Left ventricle myocardium inferior (tissue), 1 donor: ENCODE measurements around the gene SLC43A3. TPM values are rescaled to one million over a fixed set of nuclear protein-coding genes. Genes with fewer than 3 reads are reported as not detected.

Experiments used
- DNase-seq: peaks from one replicate; pipeline ENCODE4 v3.0.0-alpha.2; 2020
- H3K27ac ChIP-seq: fragments of 200-600 bp; replicated peaks from 2 replicates; pipeline ENCODE4 v1.8.0; 2021
- H3K27me3 ChIP-seq: fragments of 200-600 bp; 2 replicates; pipeline ENCODE4 v1.8.0; 2021; ENCODE audit warnings: low read depth
- H3K36me3 ChIP-seq: fragments of 200-600 bp; 2 replicates; pipeline ENCODE4 v1.8.0; 2021
- H3K4me1 ChIP-seq: fragments of 200-600 bp; 2 replicates; pipeline ENCODE4 v1.8.0; 2021
- H3K4me3 ChIP-seq: fragments of 200-600 bp; 2 replicates; pipeline ENCODE4 v1.8.0; 2021; ENCODE audit warnings: mild to moderate bottlenecking, moderate library complexity
- H3K9me3 ChIP-seq: fragments of 200-600 bp; replicated peaks from 2 replicates; pipeline ENCODE4 v1.8.0; 2021
- CTCF ChIP-seq: fragments of 200-600 bp; IDR thresholded peaks from 2 replicates; pipeline ENCODE4 v1.8.0; 2021; ENCODE audit warnings: antibody characterized with exemption, mild to moderate bottlenecking, borderline replicate concordance
- intact Hi-C: fragments of 100-400 bp; cut with micrococcal nuclease; formaldehyde crosslinking; loops from one replicate; pipeline ENCODE4 v1.11.0; 2022
- total RNA-seq: library from RNA; stranded (reverse); fragmentation: NEBNext Ultra II Directional; extraction: Animal tissue kit (Norgen Biotek cat#: 25700); gene quantifications from one replicate; pipeline ENCODE4 v1.2.1, GENCODE V29; 2021
- donor health status: DM: no; HTN: yes; CAD: no; lungs with severe emphysema.

The SLC43A3 gene
- total RNA-seq, 1 donor from 2014 or later, result 21.0 TPM

- intact Hi-C loops, result no loop called here
- H3K27me3 ChIP-seq, result no peaks in the 10 kb centered on the region
- H3K36me3 ChIP-seq, result peaks cover 63% of the 10 kb centered on the region
- H3K27ac ChIP-seq, result no peak overlapping the region
- no peak overlapping the region for H3K4me3 ChIP-seq
- H3K9me3 ChIP-seq, result no peaks in the 10 kb centered on the region
- peaks cover 58% of the 10 kb centered on the region for H3K4me1 ChIP-seq
- no peak for TF ChIP-seq CTCF
- DNase-seq, result no peak
Observed at GRCh38 chr11:57421066-57421465, 5.9 kb downstream of the SLC43A3 start.

GRCh38 chr11:57419146-57419545, 7.8 kb downstream of the SLC43A3 start:
- Histone ChIP-seq H3K27ac (no peak overlapping the region), H3K4me1 (peaks cover 39% of the 10 kb centered on the region), H3K27me3 (no peaks in the 10 kb centered on the region), H3K9me3 (no peaks in the 10 kb centered on the region), H3K4me3 (no peak overlapping the region), H3K36me3 (peaks cover 81% of the 10 kb centered on the region)
- intact Hi-C loops, result no loop called here
- DNase-seq, result no peak
- TF ChIP-seq CTCF, result no peak

- H3K27me3 ChIP-seq, result no peaks in the 10 kb centered on the region
- intact Hi-C loops, result no loop called here
- H3K4me3 ChIP-seq, result no peak overlapping the region
- no peak for TF ChIP-seq CTCF
- no peaks in the 10 kb centered on the region for H3K9me3 ChIP-seq
- H3K27ac ChIP-seq, result no peak overlapping the region
- peaks cover 36% of the 10 kb centered on the region for H3K4me1 ChIP-seq
- no peak for DNase-seq
- H3K36me3 ChIP-seq, result peaks cover 81% of the 10 kb centered on the region
Observed at GRCh38 chr11:57418131-57418530, 8.8 kb downstream of the SLC43A3 start.

GRCh38 chr11:57417056-57417455, 9.9 kb downstream of the SLC43A3 start:
- no peak overlapping the region for H3K27ac ChIP-seq
- DNase-seq, result no peak
- peaks cover 39% of the 10 kb centered on the region for H3K4me1 ChIP-seq
- intact Hi-C loops, result no loop called here
- H3K27me3 ChIP-seq, result no peaks in the 10 kb centered on the region
- H3K4me3 ChIP-seq, result no peak overlapping the region
- no peak for TF ChIP-seq CTCF
- H3K36me3 ChIP-seq, result peaks cover 83% of the 10 kb centered on the region
- no peaks in the 10 kb centered on the region for H3K9me3 ChIP-seq

DNA sequence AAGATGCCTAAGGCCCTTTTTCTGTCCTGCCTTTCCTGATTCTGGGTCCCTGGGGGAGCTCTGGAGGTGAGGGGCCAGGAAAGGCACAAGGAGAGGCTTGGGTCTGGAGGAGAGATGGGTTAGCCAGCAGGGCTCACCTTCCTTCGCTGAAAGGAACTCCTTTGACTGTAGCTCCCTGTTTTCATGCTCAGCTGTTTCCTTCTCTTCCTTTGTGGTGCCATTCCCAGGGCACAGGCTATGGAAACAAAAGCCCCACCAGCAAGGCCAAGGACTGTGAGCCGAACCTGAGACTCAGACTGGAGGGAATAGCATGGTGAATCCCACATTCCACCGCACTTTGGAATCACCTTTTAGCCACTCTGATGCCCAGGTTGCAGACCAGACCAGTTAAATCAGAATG, 10.5 kb downstream of the SLC43A3 start:
- Histone ChIP-seq H3K36me3 (peaks cover 80% of the 10 kb centered on the region), H3K9me3 (no peaks in the 10 kb centered on the region), H3K4me3 (no peak overlapping the region), H3K4me1 (peaks cover 34% of the 10 kb centered on the region), H3K27me3 (no peaks in the 10 kb centered on the region), H3K27ac (no peak overlapping the region)
- TF ChIP-seq CTCF, result no peak
- intact Hi-C loops, result no loop called here
- no peak for DNase-seq
